EL (cell line): ENCODE measurements around the gene MFAP5.
"Not testable (repeated sequence)": the region's sequence is repeated elsewhere in the genome, so short reads cannot be mapped to it uniquely, and the experiment has no call there.

ENCODE experiments used
- DNase-seq: peaks from one replicate; pipeline ENCODE4 v3.0.0-alpha.2; 2016

MFAP5 gene

DNA sequence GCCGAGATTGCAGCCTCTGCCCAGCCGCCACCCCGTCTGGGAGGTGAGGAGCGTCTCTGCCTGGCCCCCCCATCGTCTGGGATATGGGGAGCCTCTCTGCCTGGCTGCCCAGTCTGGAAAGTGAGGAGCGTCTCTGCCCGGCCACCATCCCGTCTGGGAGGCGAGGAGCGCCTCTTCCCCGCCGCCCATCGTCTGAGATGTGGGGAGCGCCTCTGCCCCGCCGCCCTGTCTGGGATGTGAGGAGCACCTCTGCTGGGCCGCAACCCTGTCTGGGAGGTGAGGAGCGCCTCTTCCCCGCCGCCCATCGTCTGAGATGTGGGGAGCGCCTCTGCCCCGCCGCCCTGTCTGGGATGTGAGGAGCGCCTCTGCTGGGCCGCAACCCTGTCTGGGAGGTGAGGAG lies 37.9 kb downstream of the MFAP5 start:
- not testable (repeated sequence) for DNase-seq

DNA sequence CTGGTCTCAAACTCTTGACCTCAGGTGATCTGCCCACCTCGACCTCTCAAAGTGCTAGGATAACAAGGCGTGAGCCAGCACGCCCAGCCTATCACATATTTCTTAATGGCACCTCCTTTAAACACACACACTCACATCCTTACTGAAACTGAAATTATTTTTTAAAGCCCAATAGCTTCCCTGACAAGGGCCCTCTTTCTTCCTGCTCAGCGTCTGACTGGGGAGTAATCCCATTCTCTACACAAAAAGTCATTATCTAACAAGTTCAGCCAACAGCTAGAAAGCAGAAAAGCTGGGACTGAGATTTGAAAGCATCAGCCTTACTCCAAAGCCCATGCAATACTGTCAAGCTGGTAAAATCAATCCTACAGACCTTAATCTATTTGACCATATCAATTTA lies 40.0 kb downstream of the MFAP5 start:
- DNase-seq: no peak

DNA sequence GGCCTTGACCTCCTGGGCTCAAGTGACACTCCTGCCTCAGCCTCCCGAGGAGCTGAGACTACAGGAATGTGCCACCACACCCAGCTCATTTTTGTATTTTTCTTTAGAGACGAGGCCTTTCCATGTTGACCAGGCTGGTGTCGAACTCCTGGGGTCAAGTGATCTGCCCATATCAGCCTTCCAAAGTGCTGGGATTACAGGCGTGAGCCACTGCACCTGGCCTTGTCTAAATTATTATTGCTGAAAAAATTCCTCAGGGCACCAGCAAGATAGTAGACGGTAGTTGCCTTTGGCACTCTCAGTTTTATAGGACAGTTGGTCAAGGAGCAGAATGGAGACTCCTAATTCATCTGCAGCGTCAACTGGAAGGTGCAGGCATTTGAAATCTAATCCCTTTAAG lies 47.4 kb downstream of the MFAP5 start:
- no peak for DNase-seq

DNA sequence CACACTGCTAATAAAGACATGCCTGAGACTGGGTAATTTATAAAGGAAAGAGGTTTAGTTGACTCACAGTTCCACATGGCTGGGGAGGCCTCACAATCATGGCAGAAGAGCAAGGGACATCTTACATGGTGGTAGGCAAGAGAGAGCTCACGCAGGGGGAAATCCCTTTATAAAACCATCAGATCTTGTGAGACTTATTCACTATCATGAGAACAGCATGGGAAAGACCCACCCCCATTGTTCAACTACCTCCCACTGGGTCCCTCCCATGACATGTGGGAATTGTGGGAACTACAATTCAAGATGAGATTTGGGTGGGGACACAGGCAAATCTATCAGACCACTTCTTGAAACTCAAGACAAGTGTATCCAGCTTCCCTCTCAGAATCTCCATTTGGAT lies 48.7 kb downstream of the MFAP5 start:
- DNase-seq: not testable (repeated sequence)

DNA sequence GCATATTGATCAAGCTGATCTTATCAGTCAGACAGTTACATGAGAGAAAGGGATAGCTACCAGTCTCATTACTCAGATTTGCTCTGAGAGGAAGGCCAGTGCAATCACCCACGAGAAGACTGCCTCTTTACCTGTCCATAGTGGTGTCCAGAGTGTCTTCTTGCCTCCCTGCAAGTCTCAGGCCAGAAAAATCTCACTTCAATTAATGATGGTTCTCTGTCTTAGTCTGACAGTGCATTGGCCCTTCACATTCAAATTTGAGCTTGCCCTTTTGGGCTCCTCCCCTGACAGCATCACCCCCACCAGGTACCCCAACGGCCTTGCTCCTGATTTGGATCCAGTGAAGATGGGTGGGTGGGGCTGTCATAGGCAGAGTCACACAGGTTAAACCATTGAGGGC lies 50.0 kb downstream of the MFAP5 start, which contains the start of gene AICDA:
Gene AICDA (minus strand): TSS at position 231 of the 400 bp plus-strand sequence. CDS start 92 bp downstream, at position 139.
- DNase-seq: no peak

DNA sequence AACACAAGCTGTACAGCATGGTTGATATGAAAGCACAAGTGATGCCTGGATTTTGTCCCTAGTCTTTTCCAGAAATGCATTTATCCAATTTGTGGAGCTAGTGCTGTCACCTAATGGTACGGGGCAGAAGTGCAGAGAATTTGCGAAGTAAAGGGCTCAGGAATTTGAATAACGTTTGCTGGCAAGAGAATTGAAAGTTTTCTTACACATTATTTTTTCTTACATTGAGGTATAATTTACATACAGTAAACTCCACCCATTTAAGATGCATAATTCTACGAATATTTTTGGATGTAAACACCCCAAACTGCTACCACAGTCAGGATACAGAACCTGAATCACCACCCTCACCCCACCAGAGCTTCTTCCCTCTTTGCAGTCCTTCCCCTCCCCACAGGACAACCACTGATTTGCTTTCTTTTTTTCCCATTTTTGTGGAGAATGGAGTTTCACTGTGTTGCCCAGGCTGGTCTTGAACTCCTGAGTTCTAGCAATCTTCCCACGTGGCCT lies 53.5 kb downstream of the MFAP5 start:
- DNase-seq: peak; percentile 41

DNA sequence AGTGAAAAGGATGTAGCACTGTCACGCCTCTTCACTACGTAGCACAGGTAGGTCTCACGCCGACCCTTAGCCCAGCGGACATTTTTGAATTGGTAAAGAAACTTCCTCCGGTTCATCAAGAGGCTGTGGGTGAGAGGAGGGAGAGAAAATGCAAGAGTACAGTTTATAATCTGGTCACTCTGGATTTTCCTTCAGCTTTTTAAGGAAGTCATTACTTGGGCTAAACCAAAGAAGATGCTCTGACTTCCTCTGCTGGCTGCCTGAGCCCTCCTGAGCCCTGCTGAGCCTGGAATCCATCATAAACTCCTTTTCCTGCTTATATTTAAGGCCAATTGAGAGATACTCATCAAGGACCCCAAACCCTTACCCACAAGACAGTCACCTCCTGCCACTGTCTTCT lies 55.7 kb downstream of the MFAP5 start:
- DNase-seq: no peak

DNA sequence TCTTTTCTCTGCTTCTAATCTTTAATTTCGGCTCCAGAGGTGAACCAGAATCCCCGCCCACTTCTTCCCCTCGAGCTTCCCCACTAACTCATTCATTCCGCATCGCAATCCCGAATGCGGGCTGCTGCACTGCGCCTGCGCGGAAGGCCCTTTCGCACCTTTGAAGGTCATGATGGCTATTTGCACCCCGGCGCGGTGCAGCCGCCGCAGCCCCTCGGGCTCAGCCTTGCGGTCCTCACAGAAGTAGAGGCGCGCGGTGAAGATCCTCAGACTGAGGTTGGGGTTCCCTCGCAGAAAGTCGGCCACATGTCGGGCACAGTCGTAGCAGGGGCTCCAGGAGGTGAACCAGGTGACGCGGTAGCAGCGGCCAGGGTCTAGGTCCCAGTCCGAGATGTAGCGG lies 57.6 kb downstream of the MFAP5 start:
- no peak for DNase-seq

DNA sequence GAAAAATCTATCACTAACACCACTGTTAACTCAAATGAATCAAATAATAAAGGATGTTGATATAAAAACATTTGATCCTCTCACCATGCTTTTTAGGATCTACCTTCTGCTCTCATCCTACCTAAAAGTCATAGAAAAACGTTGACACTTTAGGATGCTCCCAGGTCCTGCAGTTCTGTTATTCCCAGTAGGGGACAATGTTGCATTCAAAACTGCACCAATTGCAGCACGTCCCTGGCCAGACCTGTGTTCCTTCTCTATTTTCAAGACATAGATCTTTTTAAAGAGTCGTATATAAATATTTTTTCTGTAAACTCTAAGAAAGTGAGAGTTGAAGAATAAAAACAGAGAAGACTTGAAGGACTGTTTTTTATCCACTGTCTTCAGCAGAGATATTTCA lies 58.8 kb downstream of the MFAP5 start:
- no peak for DNase-seq

DNA sequence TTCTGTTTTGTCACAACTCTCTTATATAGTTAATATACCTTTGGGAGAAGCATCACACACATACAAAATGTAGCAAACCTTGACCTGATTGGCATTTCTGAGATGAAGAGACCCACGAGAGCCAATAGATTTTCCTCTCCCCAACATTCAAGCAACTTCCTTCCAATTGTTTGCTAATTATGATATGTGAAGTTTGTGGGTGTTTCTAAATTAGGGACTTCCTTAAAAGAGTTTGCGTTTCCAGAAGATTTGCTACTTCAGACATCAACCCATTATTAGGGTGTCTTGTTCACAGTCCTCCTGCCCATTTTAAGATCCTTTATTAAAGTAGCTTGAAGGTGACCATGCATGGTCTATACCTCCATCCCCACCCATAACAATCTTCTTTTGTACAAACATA lies 59.3 kb downstream of the MFAP5 start:
- no peak for DNase-seq

DNA sequence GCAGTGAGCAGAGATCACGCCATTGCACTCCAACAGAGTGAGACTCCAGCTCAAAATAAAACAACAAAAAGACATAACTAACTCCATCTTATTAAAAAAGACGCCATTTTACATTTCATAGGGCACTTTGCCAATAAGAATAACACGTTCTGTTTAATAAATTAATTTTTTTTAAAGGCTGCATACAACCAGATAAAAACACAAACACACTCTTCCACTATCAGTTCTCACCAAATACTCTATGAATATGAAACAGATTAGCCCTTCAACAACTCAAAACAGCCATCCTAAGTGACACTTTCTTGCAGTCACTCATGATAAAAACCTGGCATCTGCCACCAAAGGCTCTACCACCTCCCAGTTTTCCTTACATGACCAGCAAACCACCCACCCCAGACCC lies 66.1 kb downstream of the MFAP5 start:
- DNase-seq: no peak
